GM18517 (cell line): ENCODE measurements around the gene FAM13C.

Experiments
- ATAC-seq: cut with Tn5 transposase; IDR thresholded peaks from one replicate; pipeline ENCODE4 v1.9.1; 2021; ENCODE audit warnings: mild to moderate bottlenecking, moderate library complexity; ENCODE audit not compliant: unreplicated experiment

Gene FAM13C

DNA sequence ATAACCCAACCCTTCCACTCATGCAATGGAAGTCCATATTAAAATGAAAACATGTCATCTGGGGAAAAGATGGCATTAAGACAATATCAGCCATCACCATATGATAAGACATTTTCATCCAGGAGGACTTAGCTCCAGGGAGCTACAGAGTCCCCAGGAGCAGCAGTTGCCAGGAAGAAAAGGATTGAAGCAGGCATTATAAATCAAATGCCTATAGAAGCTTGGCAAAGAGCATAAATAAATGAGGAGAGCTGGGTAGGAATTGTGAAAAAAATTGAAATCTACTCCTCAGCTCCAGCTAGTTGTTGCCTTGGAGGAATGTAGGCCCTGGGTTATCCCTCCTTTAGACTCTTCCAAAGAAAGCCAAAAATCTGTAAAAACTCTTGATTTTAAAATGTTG is 42.5 kb downstream of the FAM13C start:
- ATAC-seq, result no peak

DNA sequence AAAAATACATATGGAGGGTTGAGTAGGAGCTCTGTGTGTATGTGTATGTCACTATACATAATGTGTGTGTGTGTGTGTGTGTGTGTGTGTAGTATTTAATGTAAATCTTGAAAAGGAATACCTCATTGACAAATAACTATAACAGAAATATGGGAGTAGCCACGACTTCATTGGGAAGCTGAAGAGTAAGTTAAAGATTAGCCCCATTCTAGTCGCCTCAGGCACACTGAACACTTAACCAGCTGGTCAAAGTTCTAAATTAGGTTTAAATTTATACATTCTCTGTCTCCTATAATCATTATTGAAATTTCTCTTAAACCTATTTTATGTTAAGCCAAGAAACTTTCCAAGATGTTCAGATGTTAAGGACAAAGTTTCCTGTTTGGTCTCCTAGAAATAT is 45.3 kb downstream of the FAM13C start:
- ATAC-seq, result no peak

DNA sequence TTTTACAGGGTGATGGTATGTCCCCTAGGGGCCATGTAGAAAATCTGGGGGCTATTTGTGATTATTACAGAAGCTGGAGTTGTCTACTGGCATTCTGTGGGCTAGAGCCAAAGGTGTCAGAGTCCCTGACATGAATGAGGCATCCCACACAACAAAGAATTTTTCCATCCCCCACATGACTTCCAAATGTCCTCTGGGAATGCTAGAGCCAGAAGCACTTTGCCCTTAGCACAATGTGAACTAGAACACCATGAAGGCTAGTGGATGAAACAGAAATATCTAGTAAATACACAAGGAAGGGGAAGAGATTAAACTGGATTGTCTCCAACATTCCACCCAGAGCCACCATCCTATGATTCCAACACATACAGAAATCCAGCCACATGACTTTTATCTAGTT is 46.9 kb downstream of the FAM13C start:
- ATAC-seq, result no peak

DNA sequence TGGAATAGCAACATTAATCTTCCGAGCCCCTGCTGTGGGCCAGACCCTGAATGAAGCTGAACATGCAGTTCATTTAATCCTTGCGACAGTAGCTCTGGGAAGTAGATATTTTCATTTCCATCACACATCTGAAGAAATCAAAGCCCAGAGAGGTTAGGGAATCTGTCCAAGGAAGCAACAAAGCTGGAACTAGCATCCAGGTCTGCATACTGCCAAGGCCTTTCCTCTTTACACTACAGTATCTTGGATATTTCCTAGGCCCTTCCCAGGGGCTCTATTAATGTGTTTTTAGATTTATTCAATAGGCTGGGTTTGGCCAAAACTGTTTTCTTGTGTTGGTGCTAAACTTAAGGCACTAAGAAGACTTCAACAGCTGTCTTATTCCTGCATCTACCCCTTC is 48.1 kb downstream of the FAM13C start:
- no peak for ATAC-seq

DNA sequence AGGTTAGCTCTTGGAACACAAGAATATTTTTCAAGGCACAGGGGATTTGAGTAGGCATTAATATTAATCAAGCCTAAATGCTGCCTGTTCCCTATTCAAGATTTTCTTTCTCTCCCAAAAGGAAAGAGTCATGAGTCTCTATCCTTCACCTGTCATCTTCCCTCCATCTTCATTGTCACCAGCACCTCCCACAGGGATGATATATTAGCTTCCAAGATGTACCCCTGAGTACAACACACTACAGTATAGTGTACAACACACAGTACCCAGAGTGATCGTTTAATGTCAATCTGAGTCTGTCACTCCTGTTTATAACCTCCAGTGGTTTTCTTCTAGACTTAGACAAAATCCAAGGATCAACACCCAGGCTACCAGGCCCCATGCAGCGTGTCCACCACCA is 50.1 kb downstream of the FAM13C start:
- no peak for ATAC-seq

DNA sequence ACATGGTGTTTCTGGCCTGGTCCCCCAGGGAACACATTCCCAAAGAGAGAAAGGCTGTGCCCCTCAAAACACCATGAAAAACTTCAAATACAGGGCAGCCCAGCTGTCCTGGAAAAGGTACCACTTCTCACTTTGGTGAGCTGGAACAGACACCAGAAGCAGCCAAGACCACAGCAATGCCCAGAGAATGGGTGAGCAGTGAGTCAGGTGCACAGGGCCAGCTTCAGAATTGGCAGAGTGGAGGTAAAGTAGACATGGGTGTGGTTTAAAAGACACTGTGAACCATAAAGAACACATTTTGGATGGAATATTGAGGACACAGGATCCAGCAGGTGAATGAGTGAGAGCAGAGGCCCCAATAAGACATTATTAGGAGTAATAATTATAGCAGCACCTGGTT is 51.3 kb downstream of the FAM13C start:
- no peak for ATAC-seq

DNA sequence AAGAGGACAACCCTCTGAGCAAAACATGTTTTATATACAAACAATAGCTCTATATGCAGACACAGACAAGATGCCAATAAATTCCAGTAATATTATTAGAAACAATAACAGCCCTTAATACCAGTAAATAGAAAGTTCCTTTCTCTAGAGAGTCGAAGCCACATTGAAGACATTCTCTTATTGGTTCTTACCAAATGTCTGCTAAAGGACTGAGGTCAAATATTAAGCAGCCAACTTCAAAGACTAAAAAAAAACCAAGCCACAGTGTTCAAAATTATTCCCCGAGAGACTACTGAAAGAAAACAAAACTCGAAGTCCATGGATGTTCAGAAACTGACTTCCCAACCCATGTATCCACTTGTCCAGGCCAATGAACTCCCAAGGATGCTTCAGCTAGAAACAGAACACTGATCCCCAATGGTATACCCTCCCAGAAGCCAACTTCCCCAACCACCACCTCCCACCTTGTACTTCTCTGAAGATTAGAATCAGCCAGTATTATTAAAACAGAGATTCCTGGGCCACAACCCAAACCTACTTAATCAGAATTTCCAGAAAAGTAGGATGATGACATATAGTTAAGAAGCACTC is 51.9 kb downstream of the FAM13C start:
- no peak for ATAC-seq

DNA sequence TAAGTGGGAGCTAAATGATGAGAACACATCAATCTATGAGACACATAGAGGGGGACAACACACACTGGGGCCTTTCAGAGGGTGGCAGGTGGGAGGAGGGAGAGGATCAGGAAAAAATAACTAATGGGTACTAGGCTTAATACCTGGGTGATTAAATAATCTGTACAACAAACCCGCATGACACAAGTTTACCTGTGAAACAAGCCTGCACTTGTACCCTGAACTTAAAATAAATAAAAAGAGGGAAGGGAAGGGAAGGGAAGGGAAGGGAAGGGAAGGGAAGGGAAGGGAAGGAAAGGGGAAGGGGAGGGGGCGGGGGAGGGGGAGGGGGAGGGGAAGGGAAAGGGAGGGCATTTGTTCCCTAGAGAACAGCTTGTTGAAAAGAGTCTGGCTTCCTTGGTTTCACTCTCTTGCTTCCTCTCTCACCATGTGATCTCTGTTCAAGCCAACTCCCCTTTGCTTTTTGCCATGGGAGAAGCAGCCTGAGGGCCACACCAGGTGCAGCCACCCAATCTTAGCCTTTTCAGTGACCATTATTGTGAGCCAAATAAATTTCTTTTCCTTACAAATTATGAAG is 57.7 kb downstream of the FAM13C start:
- no peak for ATAC-seq

DNA sequence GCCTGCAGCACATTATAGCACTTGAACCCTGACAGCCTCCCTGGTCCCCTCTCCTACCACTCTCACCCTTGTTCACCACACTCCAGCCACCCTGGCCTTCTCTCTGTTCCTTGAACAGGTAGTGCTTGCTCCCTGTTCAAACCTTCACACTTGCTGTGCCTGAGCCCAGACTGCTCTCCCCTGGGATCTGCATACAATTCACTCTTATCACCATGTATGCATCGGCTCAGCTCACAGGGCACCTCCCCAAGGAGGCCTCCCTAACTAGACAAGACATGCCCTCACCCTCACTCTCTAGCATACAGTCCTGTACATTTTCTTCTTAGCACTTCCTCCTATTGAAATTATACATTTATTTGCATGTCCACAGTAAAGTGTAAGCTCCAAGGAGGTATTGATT is 59.3 kb downstream of the FAM13C start:
- no peak for ATAC-seq

DNA sequence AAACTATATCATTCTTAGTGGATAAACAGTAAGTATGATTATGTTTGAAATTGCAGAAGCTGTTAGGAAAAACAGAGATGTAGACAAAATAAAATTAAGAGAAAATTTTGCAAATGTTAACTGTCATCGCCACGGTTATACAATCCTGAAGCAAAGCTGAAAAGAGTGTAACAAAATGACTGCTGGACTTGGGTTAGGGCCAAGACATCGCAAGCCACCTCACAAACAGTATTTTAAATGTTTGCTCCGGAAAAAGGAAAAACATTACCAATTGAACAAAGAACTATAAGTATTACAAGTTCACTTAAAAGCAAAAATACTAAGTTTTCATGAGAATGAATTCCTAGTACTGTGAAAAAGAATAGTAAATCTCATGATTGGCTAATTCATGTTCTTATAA is 60.0 kb downstream of the FAM13C start:
- ATAC-seq, result no peak

DNA sequence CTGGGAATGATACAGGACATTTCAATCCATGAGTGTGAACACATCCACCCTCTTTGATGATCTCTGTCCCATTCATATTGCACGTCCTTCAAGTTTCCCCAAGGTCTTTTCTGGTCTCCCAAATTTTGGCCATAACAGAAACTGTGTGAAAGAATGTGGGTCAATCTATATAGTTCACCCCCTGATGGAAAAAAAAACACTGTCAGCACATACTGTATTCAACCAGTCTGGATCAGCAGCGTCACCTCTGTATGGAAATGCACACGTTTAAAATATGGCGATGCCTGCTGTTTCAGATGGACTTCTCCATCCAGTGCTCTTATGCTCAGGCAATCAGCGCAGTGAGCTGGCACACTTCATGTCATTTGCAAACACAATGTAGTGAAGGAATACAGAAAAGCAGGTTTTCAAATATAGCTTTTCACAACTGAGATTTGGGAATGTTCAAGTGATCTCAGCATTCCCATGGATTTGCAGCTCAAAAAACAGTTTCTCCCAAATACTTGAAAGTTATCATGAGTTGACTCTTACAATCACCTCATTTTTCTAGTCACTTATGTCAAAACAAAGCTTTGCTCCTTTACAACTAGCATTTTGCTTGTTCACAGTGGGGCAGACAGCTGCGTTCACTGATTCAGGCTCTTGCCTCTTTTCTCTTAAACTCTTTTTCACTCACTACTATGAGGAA is 61.1 kb downstream of the FAM13C start:
- ATAC-seq, result no peak

DNA sequence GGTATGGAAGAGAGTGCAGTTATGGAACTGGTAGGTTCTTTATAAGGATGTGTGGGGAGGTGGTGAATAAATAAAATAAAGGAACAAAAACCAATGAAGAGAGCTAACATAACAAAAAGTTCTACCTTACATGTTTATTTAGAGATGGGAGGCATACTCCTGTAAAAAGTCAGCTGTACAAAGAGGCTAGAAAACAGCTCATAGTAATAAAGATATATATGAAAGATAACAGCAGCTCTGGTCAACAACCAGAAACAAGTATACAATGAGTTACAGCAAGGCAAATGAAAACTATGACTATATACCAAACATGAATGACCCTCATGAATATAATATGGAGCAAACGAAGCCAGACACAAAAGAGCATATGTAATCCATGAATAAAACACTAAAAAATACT is 62.0 kb downstream of the FAM13C start:
- ATAC-seq, result no peak

DNA sequence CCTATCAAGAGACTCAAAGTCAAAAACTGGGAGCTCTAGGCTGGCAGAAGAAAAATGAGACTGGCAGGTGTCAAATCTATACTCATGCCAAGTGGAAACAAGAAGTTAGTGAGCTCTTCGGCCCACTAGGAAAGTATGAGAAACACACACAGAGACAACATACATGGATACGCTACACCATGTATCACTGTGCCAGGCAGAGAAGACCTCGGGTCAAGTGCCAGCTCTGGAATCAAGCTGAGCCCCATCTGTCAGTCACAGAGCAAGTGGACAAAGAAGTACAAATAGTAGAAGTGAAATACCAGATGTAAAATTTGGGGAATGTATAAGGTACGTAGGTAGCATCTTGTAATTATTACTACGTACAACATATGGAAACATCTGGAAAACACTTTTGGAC is 62.4 kb downstream of the FAM13C start:
- no peak for ATAC-seq

DNA sequence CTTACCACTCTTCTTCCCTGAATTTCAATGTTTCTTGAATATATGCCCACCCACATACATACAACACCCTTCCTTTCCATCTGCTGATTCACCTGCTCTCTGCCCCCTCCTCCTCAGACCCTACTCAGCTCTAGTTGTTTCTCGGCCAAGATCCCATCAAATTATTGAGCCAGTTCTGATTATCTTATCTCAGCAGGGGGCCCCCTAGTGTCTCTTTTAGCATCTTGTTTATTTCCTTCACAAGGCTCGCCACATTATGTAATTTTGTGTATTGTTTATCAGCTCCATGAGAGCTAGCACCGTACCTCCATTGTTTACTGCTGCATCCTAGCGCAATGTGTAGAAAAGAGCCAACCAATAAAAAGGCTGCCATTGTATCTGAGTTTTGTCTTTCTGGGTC is 71.9 kb downstream of the FAM13C start:
- no peak for ATAC-seq

DNA sequence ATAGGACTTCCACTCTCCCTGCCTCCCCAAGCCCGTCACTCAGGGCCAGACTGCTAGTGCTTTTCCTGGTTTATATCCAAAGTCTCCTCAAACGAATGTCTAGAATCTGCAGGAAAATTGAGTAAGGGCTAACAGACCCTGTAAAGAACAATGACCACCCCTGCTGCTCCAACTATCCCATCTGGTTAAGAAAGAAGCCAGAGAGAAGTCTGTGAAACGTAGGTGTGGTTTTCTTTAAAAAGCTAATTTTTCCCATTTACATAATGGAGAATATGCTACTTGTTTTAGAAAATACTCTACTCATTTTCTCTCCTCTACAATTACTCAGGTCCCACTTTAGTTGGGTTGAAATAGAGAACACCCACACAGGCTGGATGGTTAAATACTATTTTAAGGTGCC is 72.5 kb downstream of the FAM13C start:
- ATAC-seq, result no peak

DNA sequence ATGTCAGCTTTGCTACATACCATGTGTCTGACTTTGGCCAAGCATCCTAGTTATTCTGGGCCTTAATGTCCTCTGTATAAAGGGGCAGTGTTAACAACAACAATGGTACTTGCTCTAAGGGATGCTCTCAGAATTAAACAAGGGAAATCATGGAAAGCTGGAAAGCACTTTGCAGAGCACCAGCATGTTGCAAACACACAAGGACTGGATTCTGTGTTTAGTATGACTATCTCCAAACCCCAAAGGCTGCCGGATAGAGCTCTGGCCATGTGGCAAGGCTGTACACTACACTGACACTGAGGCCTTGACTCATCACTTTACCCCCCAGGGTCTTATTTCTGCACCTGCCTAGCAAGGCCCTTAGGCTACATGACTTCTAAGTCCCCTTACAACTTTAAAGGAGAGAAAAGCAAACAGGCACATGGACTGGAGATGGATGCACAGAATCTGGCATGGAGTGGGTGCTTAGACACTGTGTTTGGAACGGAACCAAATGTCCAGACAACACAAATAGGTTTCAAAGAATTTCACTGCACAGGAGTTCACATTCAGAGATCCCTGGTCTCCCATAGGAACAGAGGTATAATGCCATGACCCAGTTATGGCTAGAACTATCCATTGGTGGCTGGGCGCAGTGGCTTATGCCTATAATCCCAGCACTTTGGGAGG is 74.6 kb downstream of the FAM13C start:
- ATAC-seq, result no peak

DNA sequence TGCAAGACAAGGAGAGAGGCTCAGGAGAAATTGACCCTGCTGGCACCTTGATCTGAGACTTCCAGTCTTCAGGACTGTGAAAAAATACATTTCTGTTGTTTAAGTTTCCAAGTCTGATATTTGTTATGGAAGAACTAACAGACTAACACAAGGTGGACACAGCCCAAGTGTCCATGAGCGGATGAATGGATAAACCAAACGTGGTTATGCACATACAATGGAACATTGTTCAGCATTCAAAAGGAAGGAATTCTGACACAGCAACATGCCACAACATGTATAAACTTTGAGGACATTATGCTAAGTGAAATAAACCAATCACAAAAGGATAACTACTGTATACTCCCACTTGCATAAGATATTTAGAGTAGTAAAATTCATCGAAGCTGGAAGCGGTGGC is 76.5 kb downstream of the FAM13C start:
- no peak for ATAC-seq

DNA sequence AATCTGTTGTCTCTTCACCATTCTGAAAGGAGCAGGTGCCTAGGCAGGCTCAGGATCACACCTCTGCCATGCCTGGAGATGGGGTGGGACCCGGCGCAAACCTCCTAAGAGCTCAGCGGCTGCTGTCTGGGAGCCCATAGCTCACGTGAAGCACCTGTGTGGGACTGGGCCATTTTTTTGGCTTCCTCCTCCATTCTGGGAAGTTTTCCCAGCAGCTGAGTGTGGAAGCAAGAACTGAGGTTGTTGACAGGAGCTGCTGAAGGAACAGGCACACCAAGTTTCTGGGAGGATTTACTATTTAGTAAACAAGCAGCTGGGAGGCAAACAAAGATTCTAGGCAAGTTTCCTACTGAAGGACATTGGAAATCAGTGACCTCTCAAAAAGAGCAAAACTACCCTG is 77.3 kb downstream of the FAM13C start:
- no peak for ATAC-seq

DNA sequence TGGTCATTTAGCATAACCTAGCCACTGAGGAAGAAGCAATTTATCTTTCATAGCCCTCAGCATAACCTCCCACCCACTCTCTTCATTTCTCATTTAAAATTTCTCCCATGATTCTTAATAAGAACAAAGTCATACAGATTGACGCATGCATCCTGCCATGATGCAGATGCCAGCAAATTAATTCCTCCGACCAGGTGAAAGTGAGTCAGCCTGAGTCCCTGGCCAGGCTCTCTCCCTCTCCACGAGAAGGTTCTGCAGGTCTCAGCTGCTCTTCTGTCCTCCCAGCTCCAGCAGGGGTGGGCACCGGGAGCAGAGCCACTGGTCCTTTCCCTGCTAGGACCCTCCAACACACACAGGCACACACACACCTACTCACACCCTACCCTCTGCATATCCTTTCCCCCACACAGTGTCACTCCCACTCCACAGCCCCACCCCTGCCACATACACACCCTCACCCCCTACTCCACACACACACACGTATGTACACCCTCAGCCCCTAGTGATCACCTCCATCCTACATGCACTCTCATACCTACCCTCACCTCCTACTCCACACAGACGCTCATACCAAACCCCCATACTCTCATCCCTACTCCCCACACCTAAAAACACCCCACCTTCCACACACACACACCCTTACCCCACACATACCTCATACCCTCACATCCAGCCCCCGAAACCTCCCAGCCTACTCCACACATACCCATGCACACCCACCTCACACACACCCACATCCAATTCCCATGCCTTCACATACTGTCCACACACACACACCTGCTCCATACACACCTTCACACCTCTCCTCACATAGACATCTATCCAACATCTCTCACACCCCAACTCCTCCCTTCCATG is 78.0 kb downstream of the FAM13C start:
- ATAC-seq, result no peak

DNA sequence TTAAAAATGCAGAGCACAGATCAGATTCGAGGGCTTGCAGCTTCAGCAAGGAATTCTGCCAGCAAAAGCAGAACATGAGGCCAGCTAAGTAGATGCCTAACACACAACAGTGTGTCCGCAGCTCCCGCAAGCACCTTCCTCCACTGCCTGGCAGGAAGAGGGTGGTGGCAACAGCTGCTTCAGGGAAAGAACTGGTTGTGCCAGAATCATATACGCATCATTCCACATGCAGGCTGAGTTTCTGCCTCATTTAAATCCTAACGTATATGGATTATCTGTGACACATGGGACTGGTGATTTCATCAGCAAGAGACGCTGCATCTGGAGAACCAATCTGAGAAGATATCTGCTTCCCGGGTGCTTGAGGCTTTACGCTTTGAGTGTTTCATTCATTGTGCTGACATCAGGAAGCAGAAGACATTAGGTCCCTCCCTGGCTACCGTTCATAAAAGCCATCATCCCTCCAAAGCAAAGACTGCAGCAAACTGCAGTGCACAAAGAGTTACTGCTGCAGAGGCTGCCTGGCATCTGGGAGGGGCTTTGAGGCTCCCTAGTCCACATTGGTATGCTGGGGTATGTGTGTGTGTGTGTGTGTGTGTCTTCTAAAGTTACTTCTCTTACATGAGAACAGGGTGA is 78.8 kb downstream of the FAM13C start:
- no peak for ATAC-seq

DNA sequence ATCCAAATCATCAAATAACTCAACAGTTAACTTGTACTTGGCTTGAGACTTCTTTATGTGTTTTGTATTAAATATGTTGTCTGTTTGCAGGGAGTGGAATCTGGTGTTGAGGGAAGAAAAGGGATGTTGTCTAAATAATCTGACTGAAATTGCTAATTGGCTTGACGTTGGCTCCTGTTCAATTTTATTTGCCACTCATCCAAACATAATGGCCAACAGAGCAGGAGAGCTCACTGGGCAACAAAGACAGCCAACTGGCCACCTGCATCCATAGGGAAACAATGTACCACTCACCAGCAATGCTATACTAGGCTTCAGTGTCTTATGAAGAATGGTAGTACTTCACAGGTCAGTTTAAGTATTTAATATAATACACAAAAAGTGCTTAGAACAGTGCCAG is 80.5 kb downstream of the FAM13C start:
- no peak for ATAC-seq
